22Rv1 (cell line): ENCODE data around the gene CTDSPL.

Source experiments
- H3K27ac ChIP-seq: fragments of 450-650 bp; 2 replicates; pipeline ENCODE4 v1.5.1; 2017
- CTCF ChIP-seq: fragments of 450-650 bp; IDR thresholded peaks from 2 replicates; pipeline ENCODE4 v1.5.1; 2017; ENCODE audit warnings: mild to moderate bottlenecking
- ZFX ChIP-seq: fragments of 450-650 bp; IDR thresholded peaks from 2 replicates; pipeline ENCODE4 v1.6.1; 2017; ENCODE audit warnings: antibody characterized with exemption, borderline replicate concordance

The CTDSPL gene

GRCh38 chr3:37949866-37950265 lies 88.2 kb downstream of the CTDSPL start:
- no peak for TF ChIP-seq CTCF
- TF ChIP-seq ZFX: no peak

GRCh38 chr3:37952564-37952963 lies 90.9 kb downstream of the CTDSPL start:
- no peak overlapping the region for H3K27ac ChIP-seq
- TF ChIP-seq ZFX: no peak
- no peak for TF ChIP-seq CTCF

More at GRCh38 chr3:37949866-37950265, 88.2 kb downstream of the CTDSPL start:
- H3K27ac ChIP-seq: no peak overlapping the region

GRCh38 chr3:37953226-37953625 lies 91.5 kb downstream of the CTDSPL start:
- H3K27ac ChIP-seq: no peak overlapping the region
- TF ChIP-seq ZFX (no peak), CTCF (no peak)

- H3K27ac ChIP-seq: no peak overlapping the region
Measured at GRCh38 chr3:37953707-37954394, 92.2 kb downstream of the CTDSPL start.

GRCh38 chr3:37954881-37955280 lies 93.2 kb downstream of the CTDSPL start:
- TF ChIP-seq CTCF (no peak), ZFX (no peak)

More at GRCh38 chr3:37953707-37954394, 92.2 kb downstream of the CTDSPL start:
- TF ChIP-seq CTCF (no peak), ZFX (no peak)

GRCh38 chr3:37955918-37956707 lies 94.4 kb downstream of the CTDSPL start:
- H3K27ac ChIP-seq: peak overlapping the region; percentile 27; the same call in 1 of the 2 replicates
- TF ChIP-seq CTCF (no peak), ZFX (no peak)

More at GRCh38 chr3:37954881-37955280, 93.2 kb downstream of the CTDSPL start:
- H3K27ac ChIP-seq: no peak overlapping the region
